NB4 (cell line): Measurements from ENCODE around the gene PLEK2.

Experiments
- POLR2A ChIP-seq: IDR thresholded peaks from 2 replicates; pipeline ENCODE4 v1.6.1; 2011; ENCODE audit warnings: mild to moderate bottlenecking; ENCODE audit not compliant: insufficient read length; ENCODE audit errors: extremely low read depth
- TF ChIP-seq, protein P1 (sequence below): IDR thresholded peaks from one replicate; pipeline ENCODE4 v1.5.1; 2012; ENCODE audit warnings: low read depth, low read length
- TF ChIP-seq, protein P2 (sequence below): IDR thresholded peaks from 2 replicates; pipeline ENCODE4 v1.6.1; 2011; ENCODE audit warnings: low read depth, low read length

GRCh38 chr14:67410313-67410712, 1.7 kb downstream of the PLEK2 start:
- TF ChIP-seq, protein P1, sequence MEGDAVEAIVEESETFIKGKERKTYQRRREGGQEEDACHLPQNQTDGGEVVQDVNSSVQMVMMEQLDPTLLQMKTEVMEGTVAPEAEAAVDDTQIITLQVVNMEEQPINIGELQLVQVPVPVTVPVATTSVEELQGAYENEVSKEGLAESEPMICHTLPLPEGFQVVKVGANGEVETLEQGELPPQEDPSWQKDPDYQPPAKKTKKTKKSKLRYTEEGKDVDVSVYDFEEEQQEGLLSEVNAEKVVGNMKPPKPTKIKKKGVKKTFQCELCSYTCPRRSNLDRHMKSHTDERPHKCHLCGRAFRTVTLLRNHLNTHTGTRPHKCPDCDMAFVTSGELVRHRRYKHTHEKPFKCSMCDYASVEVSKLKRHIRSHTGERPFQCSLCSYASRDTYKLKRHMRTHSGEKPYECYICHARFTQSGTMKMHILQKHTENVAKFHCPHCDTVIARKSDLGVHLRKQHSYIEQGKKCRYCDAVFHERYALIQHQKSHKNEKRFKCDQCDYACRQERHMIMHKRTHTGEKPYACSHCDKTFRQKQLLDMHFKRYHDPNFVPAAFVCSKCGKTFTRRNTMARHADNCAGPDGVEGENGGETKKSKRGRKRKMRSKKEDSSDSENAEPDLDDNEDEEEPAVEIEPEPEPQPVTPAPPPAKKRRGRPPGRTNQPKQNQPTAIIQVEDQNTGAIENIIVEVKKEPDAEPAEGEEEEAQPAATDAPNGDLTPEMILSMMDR, result no peak
- TF ChIP-seq, protein P2, sequence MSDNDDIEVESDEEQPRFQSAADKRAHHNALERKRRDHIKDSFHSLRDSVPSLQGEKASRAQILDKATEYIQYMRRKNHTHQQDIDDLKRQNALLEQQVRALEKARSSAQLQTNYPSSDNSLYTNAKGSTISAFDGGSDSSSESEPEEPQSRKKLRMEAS, result no peak
- TF ChIP-seq POLR2A, result no peak
